HepG2 (cell line): Measurements from ENCODE around the gene C19orf18.

ENCODE experiments used
- CTCF ChIP-seq: sonication (generic); formaldehyde crosslinking; IDR thresholded peaks from 2 replicates; pipeline ENCODE4 v1.5.0; 2020; ENCODE audit warnings: mild to moderate bottlenecking, missing genetic modification reagents, moderate library complexity
- HDAC2 ChIP-seq: sonication (generic); formaldehyde crosslinking; IDR thresholded peaks from 2 replicates; pipeline ENCODE4 v1.4.0; 2020; ENCODE audit warnings: missing genetic modification reagents
- IKZF5 ChIP-seq: IDR thresholded peaks from 2 replicates; pipeline ENCODE4 v1.6.1; 2018; ENCODE audit warnings: missing genetic modification reagents, mild to moderate bottlenecking, missing compliant biosample characterization
- NFYB ChIP-seq: sonication (generic); formaldehyde crosslinking; IDR thresholded peaks from 2 replicates; pipeline ENCODE4 v1.4.0; 2020; ENCODE audit warnings: missing genetic modification reagents
- PHF21A ChIP-seq: sonication (generic); formaldehyde crosslinking; IDR thresholded peaks from 2 replicates; pipeline ENCODE4 v1.5.0; 2020; ENCODE audit warnings: mild to moderate bottlenecking, missing genetic modification reagents
- RAD21 ChIP-seq: fragments of 450-650 bp; formaldehyde crosslinking; IDR thresholded peaks from 2 replicates; pipeline ENCODE4 v1.5.0; 2020; ENCODE audit warnings: mild to moderate bottlenecking
- SMAD3 ChIP-seq: sonication (generic); formaldehyde crosslinking; IDR thresholded peaks from 2 replicates; pipeline ENCODE4 v1.4.0; 2020; ENCODE audit warnings: missing genetic modification reagents
- THAP8 ChIP-seq: sonication (generic); formaldehyde crosslinking; IDR thresholded peaks from 2 replicates; pipeline ENCODE4 v1.5.1; 2020; ENCODE audit warnings: missing genetic modification reagents, mild to moderate bottlenecking, borderline replicate concordance
- ZFX ChIP-seq: sonication (generic); formaldehyde crosslinking; IDR thresholded peaks from 2 replicates; pipeline ENCODE4 v1.4.0; 2020; ENCODE audit warnings: mild to moderate bottlenecking, low read depth, missing genetic modification reagents, moderate library complexity
- ZNF205 ChIP-seq: IDR thresholded peaks from 2 replicates; pipeline ENCODE4 v1.6.1; 2018; ENCODE audit warnings: missing biosample characterization, missing genetic modification reagents
- ZNF383 ChIP-seq: sonication (generic); formaldehyde crosslinking; IDR thresholded peaks from 2 replicates; pipeline ENCODE4 v1.4.0; 2020; ENCODE audit warnings: missing genetic modification reagents, mild to moderate bottlenecking, borderline replicate concordance
- ZNF614 ChIP-seq: IDR thresholded peaks from 2 replicates; pipeline ENCODE4 v1.6.1; 2018; ENCODE audit warnings: missing biosample characterization, missing genetic modification reagents, inconsistent platforms, borderline replicate concordance
- TF ChIP-seq, protein P1 (sequence below): sonication (generic); formaldehyde crosslinking; IDR thresholded peaks from 2 replicates; pipeline ENCODE4 v1.4.0; 2020; ENCODE audit warnings: missing genetic modification reagents, mild to moderate bottlenecking, borderline replicate concordance
- TF ChIP-seq, protein P2 (sequence below): sonication (generic); formaldehyde crosslinking; IDR thresholded peaks from 2 replicates; pipeline ENCODE4 v1.4.0; 2020; ENCODE audit warnings: missing genetic modification reagents, borderline replicate concordance

GRCh38 chr19:57992841-57993240 lies 18.5 kb upstream of the C19orf18 start:
- TF ChIP-seq ZNF614 (CRISPR knock-in tag) (no peak), IKZF5 (no peak), HDAC2 (CRISPR knock-in tag) (no peak), ZNF383 (CRISPR knock-in tag) (no peak), SMAD3 (CRISPR knock-in tag) (no peak), CTCF (CRISPR knock-in tag) (no peak), THAP8 (CRISPR knock-in tag) (no peak), ZFX (CRISPR knock-in tag) (no peak), ZNF205 (CRISPR knock-in tag) (no peak), PHF21A (CRISPR knock-in tag) (no peak), RAD21 (CRISPR knock-in tag) (no peak), NFYB (no peak)
- TF ChIP-seq, protein P1, sequence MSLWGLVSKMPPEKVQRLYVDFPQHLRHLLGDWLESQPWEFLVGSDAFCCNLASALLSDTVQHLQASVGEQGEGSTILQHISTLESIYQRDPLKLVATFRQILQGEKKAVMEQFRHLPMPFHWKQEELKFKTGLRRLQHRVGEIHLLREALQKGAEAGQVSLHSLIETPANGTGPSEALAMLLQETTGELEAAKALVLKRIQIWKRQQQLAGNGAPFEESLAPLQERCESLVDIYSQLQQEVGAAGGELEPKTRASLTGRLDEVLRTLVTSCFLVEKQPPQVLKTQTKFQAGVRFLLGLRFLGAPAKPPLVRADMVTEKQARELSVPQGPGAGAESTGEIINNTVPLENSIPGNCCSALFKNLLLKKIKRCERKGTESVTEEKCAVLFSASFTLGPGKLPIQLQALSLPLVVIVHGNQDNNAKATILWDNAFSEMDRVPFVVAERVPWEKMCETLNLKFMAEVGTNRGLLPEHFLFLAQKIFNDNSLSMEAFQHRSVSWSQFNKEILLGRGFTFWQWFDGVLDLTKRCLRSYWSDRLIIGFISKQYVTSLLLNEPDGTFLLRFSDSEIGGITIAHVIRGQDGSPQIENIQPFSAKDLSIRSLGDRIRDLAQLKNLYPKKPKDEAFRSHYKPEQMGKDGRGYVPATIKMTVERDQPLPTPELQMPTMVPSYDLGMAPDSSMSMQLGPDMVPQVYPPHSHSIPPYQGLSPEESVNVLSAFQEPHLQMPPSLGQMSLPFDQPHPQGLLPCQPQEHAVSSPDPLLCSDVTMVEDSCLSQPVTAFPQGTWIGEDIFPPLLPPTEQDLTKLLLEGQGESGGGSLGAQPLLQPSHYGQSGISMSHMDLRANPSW (CRISPR knock-in tag): no peak
- TF ChIP-seq, protein P2, sequence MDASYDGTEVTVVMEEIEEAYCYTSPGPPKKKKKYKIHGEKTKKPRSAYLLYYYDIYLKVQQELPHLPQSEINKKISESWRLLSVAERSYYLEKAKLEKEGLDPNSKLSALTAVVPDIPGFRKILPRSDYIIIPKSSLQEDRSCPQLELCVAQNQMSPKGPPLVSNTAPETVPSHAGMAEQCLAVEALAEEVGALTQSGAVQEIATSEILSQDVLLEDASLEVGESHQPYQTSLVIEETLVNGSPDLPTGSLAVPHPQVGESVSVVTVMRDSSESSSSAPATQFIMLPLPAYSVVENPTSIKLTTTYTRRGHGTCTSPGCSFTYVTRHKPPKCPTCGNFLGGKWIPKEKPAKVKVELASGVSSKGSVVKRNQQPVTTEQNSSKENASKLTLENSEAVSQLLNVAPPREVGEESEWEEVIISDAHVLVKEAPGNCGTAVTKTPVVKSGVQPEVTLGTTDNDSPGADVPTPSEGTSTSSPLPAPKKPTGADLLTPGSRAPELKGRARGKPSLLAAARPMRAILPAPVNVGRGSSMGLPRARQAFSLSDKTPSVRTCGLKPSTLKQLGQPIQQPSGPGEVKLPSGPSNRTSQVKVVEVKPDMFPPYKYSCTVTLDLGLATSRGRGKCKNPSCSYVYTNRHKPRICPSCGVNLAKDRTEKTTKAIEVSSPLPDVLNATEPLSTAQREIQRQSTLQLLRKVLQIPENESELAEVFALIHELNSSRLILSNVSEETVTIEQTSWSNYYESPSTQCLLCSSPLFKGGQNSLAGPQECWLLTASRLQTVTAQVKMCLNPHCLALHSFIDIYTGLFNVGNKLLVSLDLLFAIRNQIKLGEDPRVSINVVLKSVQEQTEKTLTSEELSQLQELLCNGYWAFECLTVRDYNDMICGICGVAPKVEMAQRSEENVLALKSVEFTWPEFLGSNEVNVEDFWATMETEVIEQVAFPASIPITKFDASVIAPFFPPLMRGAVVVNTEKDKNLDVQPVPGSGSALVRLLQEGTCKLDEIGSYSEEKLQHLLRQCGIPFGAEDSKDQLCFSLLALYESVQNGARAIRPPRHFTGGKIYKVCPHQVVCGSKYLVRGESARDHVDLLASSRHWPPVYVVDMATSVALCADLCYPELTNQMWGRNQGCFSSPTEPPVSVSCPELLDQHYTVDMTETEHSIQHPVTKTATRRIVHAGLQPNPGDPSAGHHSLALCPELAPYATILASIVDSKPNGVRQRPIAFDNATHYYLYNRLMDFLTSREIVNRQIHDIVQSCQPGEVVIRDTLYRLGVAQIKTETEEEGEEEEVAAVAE: no peak
